Stimulated activated CD4-positive, alpha-beta T cell treated with anti-CD3 and anti-CD28 coated beads, Interleukin-15, amount 100 ng/mL, for 48 hours (primary cell): ENCODE measurements around the gene CASKIN1.
"Not testable (repeated sequence)": the region's sequence is repeated elsewhere in the genome, so short reads cannot be mapped to it uniquely, and the experiment has no call there.

Experiments
- DNase-seq, 2 donors: peaks; one replicate each; pipeline ENCODE4 v3.0.0-alpha.2; 2020; ENCODE audit warnings: low read depth in 2 of 2

The CASKIN1 gene

GRCh38 chr16:2196162-2196980 is at the start of gene CASKIN1:
Gene CASKIN1, minus strand, starts transcription at chr16:2196605. Its CDS starts 173 bp downstream, at chr16:2196432.
- no peak for DNase-seq

GRCh38 chr16:2244926-2245795 is 48.8 kb upstream of the CASKIN1 start:
- DNase-seq: no peak

GRCh38 chr16:2244301-2244700 is 47.9 kb upstream of the CASKIN1 start:
- DNase-seq: no peak

GRCh38 chr16:2243781-2244180 is 47.4 kb upstream of the CASKIN1 start:
- DNase-seq: no peak

GRCh38 chr16:2243031-2243528 is 46.7 kb upstream of the CASKIN1 start:
- no peak for DNase-seq

- DNase-seq: no peak
Observed at GRCh38 chr16:2242598-2242997, 46.2 kb upstream of the CASKIN1 start.

GRCh38 chr16:2240331-2240730 is 43.9 kb upstream of the CASKIN1 start:
- DNase-seq: not testable (repeated sequence)

GRCh38 chr16:2238838-2239675 is 42.7 kb upstream of the CASKIN1 start:
- DNase-seq: no peak

GRCh38 chr16:2238150-2238837 is 41.9 kb upstream of the CASKIN1 start:
- DNase-seq: no peak

GRCh38 chr16:2237493-2238149 is 41.2 kb upstream of the CASKIN1 start:
- DNase-seq: no peak

- DNase-seq: no peak
Observed at GRCh38 chr16:2237102-2237482, 40.7 kb upstream of the CASKIN1 start.

- no peak for DNase-seq
Observed at GRCh38 chr16:2236337-2237101, 40.1 kb upstream of the CASKIN1 start, which contains the start of gene DNASE1L2. Gene DNASE1L2, plus strand, starts transcription at chr16:2236444. Its CDS starts 373 bp downstream, at chr16:2236817.

- DNase-seq: no peak
Observed at GRCh38 chr16:2235695-2236336, 39.4 kb upstream of the CASKIN1 start.

- DNase-seq: no peak
Observed at GRCh38 chr16:2235234-2235651, 38.8 kb upstream of the CASKIN1 start.

- no peak for DNase-seq
Observed at GRCh38 chr16:2234813-2235170, 38.4 kb upstream of the CASKIN1 start.

- DNase-seq: no peak
Observed at GRCh38 chr16:2233872-2234812, 37.7 kb upstream of the CASKIN1 start.

- no peak for DNase-seq
Observed at GRCh38 chr16:2233046-2233775, 36.8 kb upstream of the CASKIN1 start.
